ENCODE results near the gene ARL16. TPM values are rescaled to one million over a fixed set of nuclear protein-coding genes. Genes with fewer than 3 reads are reported as not detected.

The ARL16 gene
- polyA plus RNA-seq, 1 of the 3 experiments (the other 2 are of a cell fraction): 148 TPM

DNA sequence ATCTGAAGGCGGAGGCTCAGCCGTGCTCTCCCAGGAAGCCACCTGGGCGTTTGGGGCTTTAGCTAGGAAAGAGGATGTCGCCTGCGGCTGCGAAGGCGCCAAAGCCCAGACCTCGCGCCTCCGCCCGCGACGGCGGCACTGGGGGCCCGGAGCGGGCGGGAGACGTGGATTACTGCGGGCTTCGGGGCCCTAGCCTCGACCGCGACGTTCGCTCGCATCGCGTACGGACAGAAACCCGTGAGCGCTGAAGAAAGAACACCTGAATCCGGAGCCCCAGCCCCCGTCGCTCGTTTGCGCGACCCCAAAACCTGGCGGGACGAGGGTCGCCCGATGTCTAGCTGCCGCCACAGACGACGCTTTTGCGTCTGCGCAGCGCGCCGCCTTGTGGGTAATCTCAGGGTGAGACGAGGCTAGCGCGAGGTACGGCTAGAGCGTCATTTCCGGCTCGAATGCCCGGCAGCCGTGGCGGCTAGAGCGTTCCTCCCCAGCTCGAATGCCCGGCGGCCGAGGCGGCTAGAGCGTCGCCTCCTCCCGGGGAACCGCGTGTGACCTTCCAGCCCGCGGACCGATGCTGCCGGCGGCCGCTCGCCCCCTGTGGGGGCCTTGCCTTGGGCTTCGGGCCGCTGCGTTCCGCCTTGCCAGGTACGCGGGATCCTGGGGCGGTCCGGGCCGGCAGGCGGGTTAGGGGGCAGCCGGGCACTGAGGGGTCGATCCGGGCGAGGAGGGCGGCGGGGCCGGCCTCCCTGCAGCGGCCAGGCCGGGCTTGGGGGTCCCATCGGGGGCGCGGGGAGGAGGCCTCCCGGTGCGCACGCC, 19.5 kb upstream of the ARL16 start, which contains the start of gene MRPL12:
TSS of gene MRPL12 (plus strand) at position 434 of the 813 bp plus-strand sequence. CDS start at position 569, 135 bp downstream.
- under 1% methylated on average over 66 of the region's 102 CpGs for WGBS (ENCODE audit: low lambda C conversion rate)
- H3K9me2 ChIP-seq: no peaks in the 10 kb centered on the region
- TF ChIP-seq EP300 (IDR thresholded peaks at IDR 0.05; ENCODE audit: borderline replicate concordance in 1 of 2, low read depth in 1 of 2, low read length in 1 of 2): no peak
- TF ChIP-seq RFX5 (IDR thresholded peaks at IDR 0.05; ENCODE audit: low read length): 0 out of 2 replicates have a peak, but pooled peaks have one; percentile 28
- TF ChIP-seq CHD2 (IDR thresholded peaks at IDR 0.05; ENCODE audit: low read length, partially characterized antibody): peak; percentile 99
- no peak for TF ChIP-seq FOSL2 (IDR thresholded peaks at IDR 0.05; ENCODE audit: borderline replicate concordance, low read depth)
- no peak for TF ChIP-seq JUND (IDR thresholded peaks at IDR 0.05)
- TF ChIP-seq YY1 (IDR thresholded peaks at IDR 0.05; ENCODE audit: low read depth): peak; percentile 43
- peak; percentile 96 for TF ChIP-seq TAF1 (IDR thresholded peaks at IDR 0.05; ENCODE audit: borderline replicate concordance, low read depth, low read length)
- peak; percentile 49; the same call in 1 of the 2 replicates for TF ChIP-seq USF1 (IDR thresholded peaks at IDR 0.05; ENCODE audit: borderline replicate concordance, low read depth)
- peak; percentile 52; the same call in 1 of the 2 replicates for TF ChIP-seq REST (IDR thresholded peaks at IDR 0.05; ENCODE audit: low read depth, low read length)
- TF ChIP-seq RCOR1 (IDR thresholded peaks at IDR 0.05; ENCODE audit: low read length): peak; percentile 49
- no peak for TF ChIP-seq SMC3 (IDR thresholded peaks at IDR 0.05; ENCODE audit: low read depth, low read length)
- no peak for TF ChIP-seq CTCF (IDR thresholded peaks at IDR 0.05)
- TF ChIP-seq ELF1 (IDR thresholded peaks at IDR 0.05): peak; percentile 75
- peak; percentile 90 for TF ChIP-seq NRF1 (IDR thresholded peaks at IDR 0.05; ENCODE audit: low read depth, low read length)
- no peak; the same call in 1 of the 2 replicates for TF ChIP-seq RXRA (IDR thresholded peaks at IDR 0.05; ENCODE audit: borderline replicate concordance, low read depth)
- TF ChIP-seq GABPA (IDR thresholded peaks at IDR 0.05; ENCODE audit: low read depth): peak; percentile 90
- peak; percentile 94 for TF ChIP-seq MXI1 (IDR thresholded peaks at IDR 0.05; ENCODE audit: low read depth, low read length)
- TF ChIP-seq, protein P1, sequence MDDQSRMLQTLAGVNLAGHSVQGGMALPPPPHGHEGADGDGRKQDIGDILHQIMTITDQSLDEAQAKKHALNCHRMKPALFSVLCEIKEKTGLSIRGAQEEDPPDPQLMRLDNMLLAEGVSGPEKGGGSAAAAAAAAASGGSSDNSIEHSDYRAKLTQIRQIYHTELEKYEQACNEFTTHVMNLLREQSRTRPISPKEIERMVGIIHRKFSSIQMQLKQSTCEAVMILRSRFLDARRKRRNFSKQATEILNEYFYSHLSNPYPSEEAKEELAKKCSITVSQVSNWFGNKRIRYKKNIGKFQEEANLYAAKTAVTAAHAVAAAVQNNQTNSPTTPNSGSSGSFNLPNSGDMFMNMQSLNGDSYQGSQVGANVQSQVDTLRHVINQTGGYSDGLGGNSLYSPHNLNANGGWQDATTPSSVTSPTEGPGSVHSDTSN (IDR thresholded peaks at IDR 0.05): peak; percentile 28; the same call in 1 of the 2 replicates
- peak; percentile 98 for TF ChIP-seq SIN3A (IDR thresholded peaks at IDR 0.05; ENCODE audit: borderline replicate concordance, low read depth, low read length)
- TF ChIP-seq POLR2AphosphoS5 (IDR thresholded peaks at IDR 0.05; ENCODE audit: low read depth, low read length): peak; percentile 94
- TF ChIP-seq, protein P2, sequence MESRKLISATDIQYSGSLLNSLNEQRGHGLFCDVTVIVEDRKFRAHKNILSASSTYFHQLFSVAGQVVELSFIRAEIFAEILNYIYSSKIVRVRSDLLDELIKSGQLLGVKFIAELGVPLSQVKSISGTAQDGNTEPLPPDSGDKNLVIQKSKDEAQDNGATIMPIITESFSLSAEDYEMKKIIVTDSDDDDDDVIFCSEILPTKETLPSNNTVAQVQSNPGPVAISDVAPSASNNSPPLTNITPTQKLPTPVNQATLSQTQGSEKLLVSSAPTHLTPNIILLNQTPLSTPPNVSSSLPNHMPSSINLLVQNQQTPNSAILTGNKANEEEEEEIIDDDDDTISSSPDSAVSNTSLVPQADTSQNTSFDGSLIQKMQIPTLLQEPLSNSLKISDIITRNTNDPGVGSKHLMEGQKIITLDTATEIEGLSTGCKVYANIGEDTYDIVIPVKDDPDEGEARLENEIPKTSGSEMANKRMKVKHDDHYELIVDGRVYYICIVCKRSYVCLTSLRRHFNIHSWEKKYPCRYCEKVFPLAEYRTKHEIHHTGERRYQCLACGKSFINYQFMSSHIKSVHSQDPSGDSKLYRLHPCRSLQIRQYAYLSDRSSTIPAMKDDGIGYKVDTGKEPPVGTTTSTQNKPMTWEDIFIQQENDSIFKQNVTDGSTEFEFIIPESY (IDR thresholded peaks at IDR 0.05; ENCODE audit: borderline replicate concordance, low read depth): peak; percentile 99
- peak; percentile 99 for TF ChIP-seq MAX (IDR thresholded peaks at IDR 0.05; ENCODE audit: low read depth)

More for the DNA sequence above, 19.5 kb upstream of the ARL16 start, which contains the start of gene MRPL12:
- peak within 1 kb of the TSS; percentile 86 to 95 for H3K4me3 ChIP-seq (ENCODE audit: low read depth in 2 of 2, low read length in 1 of 2)
- H3K27ac ChIP-seq (ENCODE audit: low read depth in 2 of 2, low read length in 1 of 2): peak within 1 kb of the TSS; percentile 78 to 84
- H3K9ac ChIP-seq: peak within 1 kb of the TSS; percentile 98
- CTCF ChIA-PET: interaction anchor here (0.7 to 2.6 kb wide), 8 partner anchors 11 to 167 kb away, joined by 3 to 17 read pairs (median 4); partner anchors contain the start of genes ARL16, CCDC137, HGS and OXLD1
- peak; percentile 100 for DNase-seq
- peaks cover 14 to 29% of the 10 kb centered on the region in 2 experiments; a peak in 3 of 4 replicates for H3K4me1 ChIP-seq (ENCODE audit: control insufficient read depth in 1 of 2, insufficient read depth in 2 of 2, low read depth in 1 of 2, low read length in 1 of 2)
- peaks cover 32% of the 10 kb centered on the region for H4K20me1 ChIP-seq (ENCODE audit: insufficient read depth)
- peak within 1 kb of the TSS; percentile 97 for H3K4me2 ChIP-seq
- POLR2A ChIA-PET: interaction anchor here (0.7 to 4.1 kb wide), 18 partner anchors 8 to 403 kb away, joined by 3 to 33 read pairs (median 4); partner anchors contain the start of genes ARL16, CCDC137, HGS and OXLD1
- 0 out of 2 replicates have a peak within 1 kb of the TSS, but pooled peaks have one; percentile 29 for H2AFZ ChIP-seq (ENCODE audit: low read depth)
- H3K36me3 ChIP-seq (replicated peaks in 1 of 2; ENCODE audit: control insufficient read depth in 1 of 2, insufficient read depth in 2 of 2, low read length in 1 of 2): peaks cover 53 to 65% of the 10 kb centered on the region in 2 experiments
- H3K9me3 ChIP-seq: no peaks in the 10 kb centered on the region
- H3K79me2 ChIP-seq (ENCODE audit: insufficient read depth): peaks cover 79% of the 10 kb centered on the region
- peaks cover 53% of the 10 kb centered on the region for H3F3A ChIP-seq (replicated peaks; ENCODE audit: insufficient read depth)
- H3K27me3 ChIP-seq (ENCODE audit: insufficient read depth): no peaks in the 10 kb centered on the region
